ENCODE data around the gene PEX11A.

PEX11A gene

DNA sequence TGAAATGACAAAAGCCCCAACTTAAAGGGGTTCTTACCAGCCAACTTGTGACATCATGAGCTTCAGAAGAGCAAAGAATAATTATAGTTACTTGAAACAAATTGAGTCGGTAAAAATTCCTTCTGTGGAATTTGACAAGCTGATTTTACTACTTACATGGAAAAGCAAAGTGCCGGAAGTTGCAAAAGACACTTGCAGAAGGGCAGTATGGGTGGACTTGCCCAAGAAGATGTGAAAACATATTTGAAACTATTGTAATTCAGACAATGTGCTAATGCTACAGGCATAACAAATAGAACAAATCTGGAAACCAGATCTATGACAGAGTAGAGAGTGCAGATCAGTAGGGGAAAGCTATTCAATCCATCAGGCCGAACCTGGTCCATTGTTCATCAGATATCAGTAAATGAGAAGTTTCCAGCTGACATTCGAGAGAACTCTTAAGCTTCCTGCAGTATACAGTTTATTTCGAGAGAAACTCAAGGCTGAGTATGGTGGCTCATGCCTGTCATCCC lies 32.8 kb downstream of the PEX11A start:
- DNase-seq (ENCODE audit: low read depth, low spot score): no peak
- ChIA-PET CTCF (interaction anchor here (1.6 to 3.7 kb wide), 3 partner anchors 8 to 13 kb away, joined by 3 to 37 read pairs (median 7); no protein-coding TSS in a partner anchor), POLR2A (no interaction called here)
- TF ChIP-seq, protein P1, sequence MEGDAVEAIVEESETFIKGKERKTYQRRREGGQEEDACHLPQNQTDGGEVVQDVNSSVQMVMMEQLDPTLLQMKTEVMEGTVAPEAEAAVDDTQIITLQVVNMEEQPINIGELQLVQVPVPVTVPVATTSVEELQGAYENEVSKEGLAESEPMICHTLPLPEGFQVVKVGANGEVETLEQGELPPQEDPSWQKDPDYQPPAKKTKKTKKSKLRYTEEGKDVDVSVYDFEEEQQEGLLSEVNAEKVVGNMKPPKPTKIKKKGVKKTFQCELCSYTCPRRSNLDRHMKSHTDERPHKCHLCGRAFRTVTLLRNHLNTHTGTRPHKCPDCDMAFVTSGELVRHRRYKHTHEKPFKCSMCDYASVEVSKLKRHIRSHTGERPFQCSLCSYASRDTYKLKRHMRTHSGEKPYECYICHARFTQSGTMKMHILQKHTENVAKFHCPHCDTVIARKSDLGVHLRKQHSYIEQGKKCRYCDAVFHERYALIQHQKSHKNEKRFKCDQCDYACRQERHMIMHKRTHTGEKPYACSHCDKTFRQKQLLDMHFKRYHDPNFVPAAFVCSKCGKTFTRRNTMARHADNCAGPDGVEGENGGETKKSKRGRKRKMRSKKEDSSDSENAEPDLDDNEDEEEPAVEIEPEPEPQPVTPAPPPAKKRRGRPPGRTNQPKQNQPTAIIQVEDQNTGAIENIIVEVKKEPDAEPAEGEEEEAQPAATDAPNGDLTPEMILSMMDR (IDR thresholded peaks at IDR 0.05; ENCODE audit: insufficient read depth, low read length, missing control alignments): no peak
- H3K4me3 ChIP-seq (ENCODE audit: low read depth, low read length): no peak overlapping the region

DNA sequence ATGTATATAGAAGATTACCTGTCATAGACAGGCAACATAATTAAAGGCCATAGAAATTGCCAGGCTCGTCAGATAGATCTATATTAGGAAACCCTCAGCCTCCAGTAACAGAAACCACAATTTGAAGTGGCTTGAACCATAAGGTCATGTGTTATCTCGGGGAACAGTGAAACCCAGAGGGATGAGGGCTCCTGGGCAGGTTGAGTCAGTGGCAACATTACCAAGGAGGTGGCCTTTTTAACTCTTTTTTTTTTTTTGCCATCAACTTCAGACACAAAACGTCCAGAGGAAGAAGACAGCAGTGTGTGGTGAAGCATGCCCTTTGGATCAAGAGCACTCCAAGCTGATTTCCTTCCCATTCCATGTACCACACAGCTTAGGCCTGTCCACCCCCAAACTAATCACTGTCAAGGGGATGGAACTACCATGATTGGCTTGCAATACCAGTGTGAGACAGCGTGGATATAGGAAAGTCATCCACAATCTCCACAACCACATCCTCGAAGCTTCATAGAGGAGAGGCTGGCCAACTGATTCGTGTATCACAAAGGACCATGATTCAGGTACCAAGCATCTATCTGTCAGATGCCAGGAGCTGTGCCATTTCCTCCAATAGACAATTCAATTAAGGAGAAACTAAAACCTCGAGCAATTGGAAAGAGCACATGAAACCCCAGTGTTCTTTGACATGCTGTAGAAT lies 34.3 kb downstream of the PEX11A start:
- no peak overlapping the region for H3K4me3 ChIP-seq (ENCODE audit: low read depth, low read length)
- ChIA-PET POLR2A (no interaction called here), CTCF (interaction anchor here (0.9 to 3.7 kb wide), 2 partner anchors 9 to 13 kb away, joined by 3 to 37 read pairs; no protein-coding TSS in a partner anchor)
- TF ChIP-seq, protein P1 (IDR thresholded peaks at IDR 0.05; ENCODE audit: insufficient read depth, low read length, missing control alignments): no peak
- no peak for DNase-seq (ENCODE audit: low read depth, low spot score)

DNA sequence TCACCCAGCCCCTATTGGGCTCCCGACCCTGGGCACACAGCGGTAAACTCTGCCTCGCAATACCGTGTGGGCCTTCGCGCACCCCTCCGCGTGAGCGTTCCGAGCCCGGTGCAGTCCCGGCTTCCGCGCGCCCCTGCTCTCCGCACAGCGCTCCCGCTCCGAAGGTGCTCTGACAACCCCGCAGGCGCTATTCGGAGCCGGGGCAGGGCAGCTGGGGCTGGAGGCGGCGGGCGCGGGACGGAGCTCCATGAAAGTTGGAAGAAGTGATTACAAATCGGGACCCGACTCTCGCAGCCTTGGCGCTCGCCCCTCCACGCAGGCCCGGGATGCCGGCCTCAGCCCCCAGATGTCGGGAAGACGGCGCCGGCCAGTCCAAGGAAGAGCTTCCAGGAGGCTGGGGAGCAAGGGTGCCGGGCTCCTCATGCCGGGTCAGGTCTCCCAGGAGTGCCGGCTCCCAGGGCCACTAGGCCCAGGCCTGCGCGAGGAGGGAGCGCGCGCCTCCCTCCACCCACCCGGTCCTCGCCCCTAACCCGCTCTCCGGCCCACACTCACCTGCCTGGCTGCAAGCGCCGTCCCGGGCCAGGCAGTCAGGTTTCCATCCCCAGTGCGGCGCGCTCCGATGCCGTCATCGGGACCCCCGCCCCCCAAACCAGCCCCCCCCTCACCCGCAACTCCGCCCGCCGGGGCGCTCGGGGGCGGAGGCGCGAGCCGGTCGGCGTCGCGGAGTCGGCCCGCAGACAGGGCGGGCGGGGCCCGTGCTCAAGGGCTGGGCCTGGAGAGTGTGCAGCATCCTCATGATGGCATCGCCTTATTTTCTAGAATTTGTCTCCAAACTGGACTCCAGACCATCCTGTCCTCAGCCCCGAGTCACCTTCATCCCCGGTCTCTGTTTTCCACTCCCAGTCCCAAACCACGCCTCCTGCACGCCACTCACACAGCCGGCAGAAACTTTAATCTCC lies 35.4 kb downstream of the PEX11A start, which contains the start of gene KIF7:
Gene KIF7, minus strand, starts transcription at position 621 of the 959 bp plus-strand sequence. CDS start 2,537 bp downstream, outside the sequence.
- CTCF ChIA-PET: interaction anchor here (1.2 to 1.6 kb wide), 2 partner anchors 9 to 25 kb away, joined by 3 to 6 read pairs; no protein-coding TSS in a partner anchor
- TF ChIP-seq, protein P1 (IDR thresholded peaks at IDR 0.05; ENCODE audit: insufficient read depth, low read length, missing control alignments): no peak
- peak within 1 kb of the TSS; percentile 78 for H3K4me3 ChIP-seq (ENCODE audit: low read depth, low read length)
- DNase-seq (ENCODE audit: low read depth, low spot score): no peak
- POLR2A ChIA-PET: interaction anchor here (1.1 kb wide), 1 partner anchor 24 kb away, joined by 3 read pairs; no protein-coding TSS in a partner anchor

DNA sequence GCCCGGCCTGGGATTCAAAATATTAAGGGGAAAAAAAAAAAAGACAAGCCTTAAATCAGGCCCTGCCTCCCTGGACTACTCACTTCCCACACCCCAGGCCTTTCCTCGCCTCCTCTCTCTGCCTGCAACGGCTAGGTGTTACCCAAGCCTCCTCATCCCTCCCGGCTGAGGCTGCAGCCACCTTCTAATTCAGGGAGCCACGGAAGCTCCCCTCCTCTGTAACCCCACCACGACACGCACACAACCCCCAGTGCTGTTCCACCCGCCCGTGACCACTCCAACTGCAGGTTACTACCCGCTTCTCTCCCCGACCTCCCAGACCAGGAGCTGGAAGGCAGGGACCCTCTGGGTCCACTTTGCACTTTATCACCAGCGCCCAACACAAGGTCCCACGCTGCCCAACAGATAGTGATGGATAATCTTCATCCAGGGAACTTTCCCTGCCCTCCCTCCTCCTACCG lies 36.2 kb downstream of the PEX11A start:
- CTCF ChIA-PET: interaction anchor here (1.2 to 1.6 kb wide), 2 partner anchors 8 to 26 kb away, joined by 3 to 6 read pairs; no protein-coding TSS in a partner anchor
- no peak for DNase-seq (ENCODE audit: low read depth, low spot score)
- TF ChIP-seq, protein P1 (IDR thresholded peaks at IDR 0.05; ENCODE audit: insufficient read depth, low read length, missing control alignments): no peak
- POLR2A ChIA-PET: interaction anchor here (1.1 kb wide), 1 partner anchor 24 kb away, joined by 3 read pairs; no protein-coding TSS in a partner anchor
- H3K4me3 ChIP-seq (ENCODE audit: low read depth, low read length): peak overlapping the region; percentile 78

DNA sequence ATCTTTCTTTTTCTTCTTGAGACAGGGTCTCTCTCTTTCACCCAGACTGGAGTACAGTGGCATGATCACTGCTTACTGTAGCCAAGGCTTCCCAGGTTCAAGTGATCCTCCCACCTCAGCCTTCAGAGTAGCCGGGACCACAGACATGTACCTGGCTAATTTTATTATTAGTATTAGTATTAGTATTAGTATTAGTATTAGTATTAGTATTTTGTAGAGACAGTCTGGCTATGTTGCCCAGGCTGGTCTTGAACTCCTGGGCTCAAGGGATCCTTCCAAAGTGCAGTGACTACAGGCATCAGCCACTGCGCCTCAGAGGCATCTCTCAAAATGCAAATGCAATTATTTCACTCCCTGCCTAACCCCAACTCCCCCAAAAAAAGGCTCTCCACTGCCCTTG lies 37.0 kb downstream of the PEX11A start:
- CTCF ChIA-PET: no interaction called here
- no peak overlapping the region for H3K4me3 ChIP-seq (ENCODE audit: low read depth, low read length)
- no peak for DNase-seq (ENCODE audit: low read depth, low spot score)
- POLR2A ChIA-PET: no interaction called here
- TF ChIP-seq, protein P1 (IDR thresholded peaks at IDR 0.05; ENCODE audit: insufficient read depth, low read length, missing control alignments): no peak
